GM23248 (cell line): Measurements from ENCODE around the gene GPC1.

Experiments
- EZH2 ChIP-seq: fragments of 200-600 bp; sonication (generic); IDR thresholded peaks from 2 replicates; pipeline ENCODE4 v1.6.1; 2018; ENCODE audit warnings: antibody characterized with exemption, mild to moderate bottlenecking; ENCODE audit not compliant: insufficient read depth, poor library complexity, severe bottlenecking
- EZH2phosphoT487 ChIP-seq: fragments of 200-600 bp; sonication (generic); IDR thresholded peaks from 2 replicates; pipeline ENCODE4 v1.6.1; 2018; ENCODE audit warnings: antibody characterized with exemption, moderate library complexity, mild to moderate bottlenecking, low read depth; ENCODE audit not compliant: insufficient read depth

DNA sequence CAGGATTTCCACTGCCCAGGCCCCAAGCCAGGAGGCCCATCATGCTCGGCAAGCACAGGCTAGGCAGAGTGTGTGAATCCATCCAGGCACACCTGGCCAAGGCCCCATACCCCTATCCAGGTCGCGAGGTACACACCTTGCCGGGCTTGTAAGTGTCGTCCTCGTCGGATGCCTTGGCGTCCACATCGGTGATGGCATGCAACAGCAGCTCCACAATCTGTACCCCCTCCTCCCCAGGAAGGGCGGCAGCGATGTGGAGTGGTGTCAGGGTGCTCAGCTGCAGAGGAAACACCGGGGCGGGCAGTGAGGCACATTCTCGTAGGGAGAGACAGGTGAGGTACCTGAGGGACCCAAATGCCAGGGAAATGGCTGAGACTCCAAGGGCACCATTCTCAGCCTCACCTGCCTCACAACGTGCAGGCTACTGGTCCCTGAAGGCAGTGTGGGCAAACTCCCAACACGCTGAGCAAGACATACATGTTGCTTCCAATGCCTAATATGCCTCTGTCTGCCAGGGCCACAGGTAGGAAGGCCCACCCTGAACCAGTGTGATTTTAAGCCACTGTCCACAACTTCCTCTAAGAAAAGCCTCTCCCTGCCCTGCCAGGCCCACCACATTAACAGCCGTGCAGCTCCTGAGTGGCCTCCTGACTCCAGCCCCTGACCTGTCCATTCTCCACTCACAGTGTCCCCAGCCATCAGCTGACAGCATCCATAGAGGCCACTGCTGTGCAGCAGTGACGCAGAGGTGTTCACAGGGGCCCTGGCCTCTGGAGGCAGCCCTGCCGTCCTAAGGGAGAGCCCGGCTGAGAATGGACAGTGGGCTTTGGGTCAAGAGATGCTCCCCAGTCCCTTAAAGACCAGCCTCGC, 77.4 kb downstream of the GPC1 start:
- no peak for TF ChIP-seq EZH2
- TF ChIP-seq EZH2phosphoT487 = no peak
